ENCODE measurements around the gene SSX4B. TPM values are rescaled to one million over a fixed set of nuclear protein-coding genes. Genes with fewer than 3 reads are reported as not detected.
"Not testable (repeated sequence)": the region's sequence is repeated elsewhere in the genome, so short reads cannot be mapped to it uniquely, and the experiment has no call there.

SSX4B gene
- total and polyA plus RNA-seq, 10 donors = not detected

DNA sequence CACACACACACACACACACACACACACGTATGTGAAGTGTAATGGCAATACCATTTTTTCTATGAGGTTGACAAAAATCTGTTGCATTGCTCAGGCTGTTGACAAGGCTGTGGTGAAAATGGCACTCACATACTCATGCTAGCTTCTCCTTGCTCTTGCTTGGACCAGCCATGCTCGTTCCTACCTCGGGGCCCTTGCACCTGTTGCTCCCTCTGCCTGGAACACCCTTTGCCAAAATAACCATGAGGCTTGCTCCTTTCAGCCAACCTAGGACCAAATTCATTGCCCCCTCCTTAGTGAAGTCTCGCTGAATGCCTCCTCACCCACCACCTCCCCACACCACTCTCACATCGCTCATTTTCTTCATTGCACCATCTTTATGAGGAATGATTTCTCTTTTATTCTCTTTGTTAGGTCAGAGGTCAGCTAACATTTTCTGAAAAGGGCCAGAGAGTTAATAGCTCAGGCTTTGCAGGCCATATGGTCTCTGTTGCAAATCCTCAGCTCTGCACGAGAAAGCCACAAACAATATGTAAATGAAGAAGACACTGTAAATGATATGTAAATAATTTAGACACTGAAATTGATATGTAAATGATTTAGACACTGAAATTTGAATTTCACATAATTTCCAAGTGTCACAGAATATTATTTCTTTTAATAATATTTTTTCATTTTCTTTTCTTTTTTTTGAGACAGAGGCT, 45.0 kb upstream of the SSX4B start:
- Histone ChIP-seq H3K27ac (no peak overlapping the region), H3K4me1 (no peaks in the 10 kb centered on the region), H3K4me3 (no peak overlapping the region), H3K36me3 (peaks cover 0 to 22% (median 0%) of the 10 kb centered on the region in 6 donors), H3K9me3 (no peaks in the 10 kb centered on the region), H3K27me3 (replicated peaks in 1 of 7) (no peaks in the 10 kb centered on the region)
- intact Hi-C loops (cut with DNase I; ENCODE audit: low total_unique reads) = no loop called here
- no peak for DNase-seq
- TF ChIP-seq POLR2AphosphoS5 (IDR thresholded peaks at IDR 0.05) (no peak), POLR2A (IDR thresholded peaks at IDR 0.05) (no peak)
- TF ChIP-seq, protein P1, sequence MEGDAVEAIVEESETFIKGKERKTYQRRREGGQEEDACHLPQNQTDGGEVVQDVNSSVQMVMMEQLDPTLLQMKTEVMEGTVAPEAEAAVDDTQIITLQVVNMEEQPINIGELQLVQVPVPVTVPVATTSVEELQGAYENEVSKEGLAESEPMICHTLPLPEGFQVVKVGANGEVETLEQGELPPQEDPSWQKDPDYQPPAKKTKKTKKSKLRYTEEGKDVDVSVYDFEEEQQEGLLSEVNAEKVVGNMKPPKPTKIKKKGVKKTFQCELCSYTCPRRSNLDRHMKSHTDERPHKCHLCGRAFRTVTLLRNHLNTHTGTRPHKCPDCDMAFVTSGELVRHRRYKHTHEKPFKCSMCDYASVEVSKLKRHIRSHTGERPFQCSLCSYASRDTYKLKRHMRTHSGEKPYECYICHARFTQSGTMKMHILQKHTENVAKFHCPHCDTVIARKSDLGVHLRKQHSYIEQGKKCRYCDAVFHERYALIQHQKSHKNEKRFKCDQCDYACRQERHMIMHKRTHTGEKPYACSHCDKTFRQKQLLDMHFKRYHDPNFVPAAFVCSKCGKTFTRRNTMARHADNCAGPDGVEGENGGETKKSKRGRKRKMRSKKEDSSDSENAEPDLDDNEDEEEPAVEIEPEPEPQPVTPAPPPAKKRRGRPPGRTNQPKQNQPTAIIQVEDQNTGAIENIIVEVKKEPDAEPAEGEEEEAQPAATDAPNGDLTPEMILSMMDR (IDR thresholded peaks at IDR 0.05 in 8 of 11, conservative IDR thresholded peaks at IDR 0.05 in 3 of 11) = no peak
- 73 to 94% (median 78%) methylated on average over 5 to 6 of the region's 6 CpGs for WGBS, 5 donors

DNA sequence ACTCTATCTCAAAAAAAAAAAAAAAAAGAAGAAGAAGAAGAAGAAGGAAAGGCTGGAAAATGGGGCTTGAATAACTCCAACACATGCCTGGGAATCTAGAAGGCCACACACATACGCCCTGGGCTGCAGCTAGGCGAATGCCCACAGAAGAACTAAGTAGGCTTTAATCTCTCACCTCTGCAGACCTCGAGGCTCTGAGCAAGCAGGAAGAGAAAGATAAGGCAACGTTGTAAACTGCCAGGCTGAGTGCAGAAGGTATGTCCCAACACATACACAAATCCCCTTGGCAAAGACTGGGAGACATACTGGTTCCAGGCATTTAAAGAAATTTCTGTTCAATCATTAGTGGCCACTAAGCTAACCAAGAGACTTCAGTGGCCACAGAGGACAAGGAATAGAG, 39.9 kb upstream of the SSX4B start:
- H3K27ac ChIP-seq = no peak overlapping the region
- no peaks in the 10 kb centered on the region for H3K9me3 ChIP-seq
- no peaks in the 10 kb centered on the region for H3K36me3 ChIP-seq
- 46 to 67% (median 54%) methylated on average over 3 to 4 of the region's 4 CpGs for WGBS, 5 donors
- DNase-seq = no peak
- no peak overlapping the region for H3K4me3 ChIP-seq
- peaks cover 0 to 4% (median 0%) of the 10 kb centered on the region in 7 donors for H3K27me3 ChIP-seq (replicated peaks in 1 of 7)
- no peaks in the 10 kb centered on the region for H3K4me1 ChIP-seq
- TF ChIP-seq POLR2A (IDR thresholded peaks at IDR 0.05) = no peak
- TF ChIP-seq, protein P1 (IDR thresholded peaks at IDR 0.05 in 8 of 11, conservative IDR thresholded peaks at IDR 0.05 in 3 of 11) = no peak
- no peak for TF ChIP-seq POLR2AphosphoS5 (IDR thresholded peaks at IDR 0.05)
- intact Hi-C loops (cut with DNase I; ENCODE audit: low total_unique reads) = no loop called here

DNA sequence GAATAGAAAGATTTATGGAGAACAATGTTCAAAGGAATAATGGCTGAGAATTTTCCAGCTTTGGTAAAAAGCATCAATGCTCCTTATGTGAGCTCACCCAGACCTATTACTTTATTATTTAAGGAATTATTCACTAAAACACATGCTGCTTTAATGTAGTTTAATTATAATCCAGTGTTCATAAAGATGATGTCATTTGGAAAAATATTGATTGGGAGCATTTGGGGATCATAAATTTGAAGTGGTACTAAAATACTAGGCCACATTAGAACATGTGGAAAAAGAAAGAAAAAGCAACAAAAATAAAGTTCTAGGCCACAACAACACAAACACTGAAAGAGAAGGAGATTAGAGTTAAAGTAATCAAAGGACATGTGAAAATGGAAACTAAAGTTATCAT, 38.3 kb upstream of the SSX4B start:
- Histone ChIP-seq H3K4me3 (no peak overlapping the region), H3K9me3 (no peaks in the 10 kb centered on the region), H3K4me1 (no peaks in the 10 kb centered on the region), H3K27me3 (replicated peaks in 1 of 7) (peaks cover 0 to 4% (median 0%) of the 10 kb centered on the region in 7 donors), H3K27ac (no peak overlapping the region), H3K36me3 (no peaks in the 10 kb centered on the region)
- TF ChIP-seq POLR2A (IDR thresholded peaks at IDR 0.05) (no peak), POLR2AphosphoS5 (IDR thresholded peaks at IDR 0.05) (no peak)
- TF ChIP-seq, protein P1 (IDR thresholded peaks at IDR 0.05 in 8 of 11, conservative IDR thresholded peaks at IDR 0.05 in 3 of 11) = no peak
- intact Hi-C loops (cut with DNase I; ENCODE audit: low total_unique reads) = no loop called here
- no peak for DNase-seq

DNA sequence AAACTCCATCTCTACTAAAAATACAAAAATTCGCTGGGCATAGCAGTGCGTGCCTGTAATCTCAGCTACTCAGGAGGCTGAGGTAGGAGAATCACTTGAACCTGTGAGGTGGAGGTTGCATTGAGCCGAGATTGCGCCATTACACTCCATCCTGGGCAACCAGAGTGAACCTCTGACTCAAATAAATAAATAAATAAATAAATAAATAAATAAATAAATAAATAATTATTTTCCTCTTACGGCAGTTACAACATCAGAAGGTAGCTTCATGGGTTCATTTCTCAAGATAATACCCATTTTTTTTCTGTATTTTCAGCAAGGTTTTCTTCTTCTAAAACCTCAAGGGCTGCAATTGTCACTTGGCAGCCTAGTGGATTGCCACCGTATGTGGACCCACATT, 35.4 kb upstream of the SSX4B start:
- H3K36me3 ChIP-seq; H3K27me3 ChIP-seq (replicated peaks in 1 of 7); H3K9me3 ChIP-seq; DNase-seq; H3K4me1 ChIP-seq; H3K27ac ChIP-seq; H3K4me3 ChIP-seq; intact Hi-C loops (cut with DNase I; ENCODE audit: low total_unique reads): not testable (repeated sequence)
- WGBS, 5 donors = 82 to 95% (median 91%) methylated on average over 6 of the region's 6 CpGs

DNA sequence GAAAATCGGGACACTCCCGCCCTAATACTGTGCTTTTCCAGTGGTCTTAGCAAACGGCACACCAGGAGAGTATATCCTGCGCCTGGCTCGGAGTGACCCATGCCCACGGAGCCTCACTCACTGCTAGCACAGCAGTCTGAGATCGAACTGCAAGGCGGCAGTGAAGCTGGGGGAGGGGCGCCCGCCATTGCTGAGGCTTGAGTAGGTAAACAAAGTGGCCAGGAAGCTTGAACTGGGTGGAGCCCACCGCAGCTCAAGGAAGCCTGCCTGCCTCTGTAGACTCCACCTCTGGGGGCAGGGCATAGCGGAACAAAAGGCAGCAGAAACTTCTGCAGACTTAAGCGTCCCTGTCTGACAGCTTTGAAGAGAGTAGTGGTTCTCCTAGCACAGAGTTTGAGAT, 22.0 kb upstream of the SSX4B start:
- WGBS, 5 donors = 79 to 87% (median 83%) methylated on average over 7 to 13 of the region's 13 CpGs
- not testable (repeated sequence) for H3K4me3 ChIP-seq

DNA sequence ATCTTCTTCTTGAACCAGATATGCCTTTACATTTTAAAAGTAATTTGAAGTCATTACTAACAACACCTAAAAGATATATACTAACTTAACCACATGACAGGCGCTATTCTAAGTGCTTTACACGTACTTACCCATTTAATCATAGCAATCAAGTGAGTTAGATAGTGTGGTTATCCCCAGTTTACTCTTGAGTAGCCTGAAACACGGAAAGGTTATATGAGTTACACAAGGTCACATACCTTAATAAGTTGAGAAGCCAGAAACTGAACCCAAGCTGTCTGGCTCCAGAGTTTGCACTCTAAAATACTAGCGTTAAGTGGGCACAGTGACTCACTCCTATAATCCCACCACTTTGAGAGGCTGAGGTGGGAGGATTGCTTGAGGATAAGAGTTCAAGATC, 18.4 kb upstream of the SSX4B start:
- H3K4me3 ChIP-seq; H3K9me3 ChIP-seq; H3K27ac ChIP-seq; H3K4me1 ChIP-seq; DNase-seq; H3K36me3 ChIP-seq; H3K27me3 ChIP-seq (replicated peaks in 1 of 7); intact Hi-C loops (cut with DNase I; ENCODE audit: low total_unique reads): not testable (repeated sequence)
- 67 to 86% (median 73%) methylated on average over 4 of the region's 4 CpGs for WGBS, 5 donors

More for the DNA sequence above, 22.0 kb upstream of the SSX4B start:
- H3K27ac ChIP-seq; H3K36me3 ChIP-seq; DNase-seq; H3K4me1 ChIP-seq; intact Hi-C loops (cut with DNase I; ENCODE audit: low total_unique reads); H3K27me3 ChIP-seq (replicated peaks in 1 of 7): not testable (repeated sequence)
- H3K9me3 ChIP-seq = peaks cover 0 to 10% (median 0%) of the 10 kb centered on the region in 8 donors

DNA sequence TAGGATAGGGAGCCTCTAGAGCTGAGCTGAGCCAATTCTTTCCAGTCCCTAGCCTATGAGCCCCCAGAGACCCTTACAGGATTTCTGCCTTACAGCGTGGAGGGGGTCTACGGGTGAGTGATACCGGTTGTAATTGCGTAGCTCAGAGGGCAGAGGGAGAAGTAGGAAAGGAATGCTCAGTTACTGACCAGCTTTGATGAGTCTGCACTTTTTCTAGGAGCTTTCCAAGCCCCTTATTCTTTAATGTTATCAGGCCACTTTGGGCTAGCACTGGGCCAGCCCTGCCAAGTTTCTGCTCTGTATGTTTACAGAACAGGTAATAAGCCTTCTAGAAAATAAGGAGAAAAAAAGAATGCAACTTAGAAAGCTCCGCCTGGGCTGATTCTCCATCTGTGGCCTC, 17.8 kb upstream of the SSX4B start:
- H3K4me1 ChIP-seq; H3K27me3 ChIP-seq (replicated peaks in 1 of 7); intact Hi-C loops (cut with DNase I; ENCODE audit: low total_unique reads); H3K9me3 ChIP-seq; DNase-seq; H3K27ac ChIP-seq; H3K4me3 ChIP-seq; H3K36me3 ChIP-seq: not testable (repeated sequence)
- 57 to 73% (median 67%) methylated on average over 5 of the region's 5 CpGs for WGBS, 5 donors

DNA sequence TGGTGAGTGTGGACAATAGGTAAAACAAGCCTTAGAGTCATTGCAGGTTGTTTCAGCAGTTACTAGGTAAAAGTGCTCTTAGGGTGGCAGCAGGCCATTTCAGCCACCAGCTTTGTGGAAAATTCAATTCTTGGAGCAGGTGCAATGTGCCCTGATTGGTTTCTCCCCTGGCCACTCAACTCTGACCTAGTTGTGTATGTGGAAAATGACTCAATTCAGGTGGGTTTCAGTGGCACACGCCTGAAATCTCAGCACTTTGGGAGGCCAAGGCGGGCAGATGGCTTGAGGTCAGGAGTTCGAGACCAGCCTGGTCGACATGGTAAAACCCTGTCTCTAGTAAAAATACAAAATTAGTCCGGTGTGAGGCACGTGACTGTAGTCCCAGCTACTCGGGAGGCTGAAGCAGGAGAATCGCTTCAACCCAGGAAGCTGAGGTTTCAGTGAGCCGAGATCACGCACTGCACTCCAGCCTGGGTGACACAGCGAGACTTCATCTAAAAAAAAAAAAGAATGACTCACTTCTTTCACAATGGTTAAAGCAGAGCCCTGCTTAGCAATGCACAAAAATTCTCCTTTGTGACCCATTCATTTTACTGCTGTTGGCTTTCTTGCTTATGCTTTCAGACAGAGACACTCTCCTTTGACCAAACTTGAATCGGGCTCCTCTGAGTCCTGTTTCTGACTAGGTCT, 15.4 kb upstream of the SSX4B start:
- intact Hi-C loops (cut with DNase I; ENCODE audit: low total_unique reads); H3K27ac ChIP-seq; H3K27me3 ChIP-seq (replicated peaks in 1 of 7); H3K4me3 ChIP-seq; H3K36me3 ChIP-seq; H3K9me3 ChIP-seq; DNase-seq; H3K4me1 ChIP-seq: not testable (repeated sequence)
- WGBS, 5 donors = no CpG with 5 or more reads among the region's 12 CpGs

Measured in spleen (tissue), 11 donors.